GM10248 (cell line): Measurements from ENCODE around the gene LHPP.

ENCODE experiments used
- CTCF ChIA-PET: fragments of 300-600 bp; sonication (Branson Sonifier 250); formaldehyde crosslinking; extraction: SDS; loops from one replicate; lab custom pipeline; 2021; ENCODE audit warnings: antibody characterized with exemption; lab: Yijun Ruan, JAX
- POLR2A ChIA-PET: fragments of 350-650 bp; sonication (Branson Sonifier 250); formaldehyde crosslinking; extraction: SDS; loops from one replicate; lab custom pipeline; 2020; ENCODE audit warnings: antibody characterized with exemption; lab: Yijun Ruan, JAX
- DNase-seq: peaks from one replicate; pipeline ENCODE4 v3.0.0; 2012; ENCODE audit errors: extremely low spot score
- CTCF ChIP-seq: IDR thresholded peaks from 2 replicates; pipeline ENCODE4 v1.5.1; 2012; ENCODE audit warnings: mild to moderate bottlenecking, low read depth; ENCODE audit errors: extremely low read depth, missing control alignments, control extremely low read depth

Gene LHPP

GRCh38 chr10:124537166-124537725 lies 75.6 kb downstream of the LHPP start:
- no peak for TF ChIP-seq CTCF
- CTCF ChIA-PET, result interaction anchor here (1.6 to 6.3 kb wide), 2 partner anchors 205 to 286 kb away, joined by 5 to 57 read pairs; no protein-coding TSS in a partner anchor
- POLR2A ChIA-PET, result no interaction called here
- DNase-seq, result no peak

GRCh38 chr10:124537891-124538290 lies 76.3 kb downstream of the LHPP start:
- no peak for TF ChIP-seq CTCF

GRCh38 chr10:124538706-124539105 lies 77.1 kb downstream of the LHPP start:
- no peak for DNase-seq
- POLR2A ChIA-PET, result no interaction called here
- no peak for TF ChIP-seq CTCF
- CTCF ChIA-PET, result interaction anchor here (0.6 to 6.3 kb wide), 11 partner anchors 8 to 1735 kb away, joined by 3 to 57 read pairs (median 3); partner anchors contain the start of gene EEF1AKMT2

More at GRCh38 chr10:124537891-124538290, 76.3 kb downstream of the LHPP start:
- CTCF ChIA-PET, result interaction anchor here (0.6 to 6.3 kb wide), 7 partner anchors 9 to 1735 kb away, joined by 3 to 57 read pairs (median 5); partner anchors contain the start of gene EEF1AKMT2
- no peak for DNase-seq
- POLR2A ChIA-PET, result no interaction called here

GRCh38 chr10:124539935-124540641 lies 78.5 kb downstream of the LHPP start:
- CTCF ChIA-PET, result interaction anchor here (0.5 to 6.3 kb wide), 16 partner anchors 8 to 291 kb away, joined by 3 to 57 read pairs (median 4); no protein-coding TSS in a partner anchor
- DNase-seq, result peak; percentile 86
- POLR2A ChIA-PET, result no interaction called here
- peak; percentile 88 for TF ChIP-seq CTCF

GRCh38 chr10:124541076-124541903 lies 79.7 kb downstream of the LHPP start:
- CTCF ChIA-PET, result interaction anchor here (1.1 to 6.3 kb wide), 8 partner anchors 13 to 286 kb away, joined by 3 to 57 read pairs (median 4); no protein-coding TSS in a partner anchor
- POLR2A ChIA-PET, result no interaction called here
- no peak for TF ChIP-seq CTCF
- no peak for DNase-seq

GRCh38 chr10:124542336-124542735 lies 80.7 kb downstream of the LHPP start:
- ChIA-PET CTCF (interaction anchor here (1.4 to 6.3 kb wide), 3 partner anchors 12 to 204 kb away, joined by 3 to 57 read pairs (median 25); no protein-coding TSS in a partner anchor), POLR2A (no interaction called here)
- TF ChIP-seq CTCF, result no peak
- no peak for DNase-seq
